Stimulated activated CD8-positive, alpha-beta memory T cell treated with anti-CD3 and anti-CD28 coated beads, Interleukin-15, amount 100 ng/mL, for 48 hours (primary cell): Measurements from ENCODE around the gene COX14.
A peak's percentile ranks its signal among the peaks of the same experiment; 100 is the strongest.
"Not testable (repeated sequence)": the region's sequence is repeated elsewhere in the genome, so short reads cannot be mapped to it uniquely, and the experiment has no call there.

Experiments
- DNase-seq, 2 donors: peaks; one replicate each; pipeline ENCODE4 v3.0.0-alpha.2; 2020; ENCODE audit warnings: low read depth in 2 of 2

Gene COX14

DNA sequence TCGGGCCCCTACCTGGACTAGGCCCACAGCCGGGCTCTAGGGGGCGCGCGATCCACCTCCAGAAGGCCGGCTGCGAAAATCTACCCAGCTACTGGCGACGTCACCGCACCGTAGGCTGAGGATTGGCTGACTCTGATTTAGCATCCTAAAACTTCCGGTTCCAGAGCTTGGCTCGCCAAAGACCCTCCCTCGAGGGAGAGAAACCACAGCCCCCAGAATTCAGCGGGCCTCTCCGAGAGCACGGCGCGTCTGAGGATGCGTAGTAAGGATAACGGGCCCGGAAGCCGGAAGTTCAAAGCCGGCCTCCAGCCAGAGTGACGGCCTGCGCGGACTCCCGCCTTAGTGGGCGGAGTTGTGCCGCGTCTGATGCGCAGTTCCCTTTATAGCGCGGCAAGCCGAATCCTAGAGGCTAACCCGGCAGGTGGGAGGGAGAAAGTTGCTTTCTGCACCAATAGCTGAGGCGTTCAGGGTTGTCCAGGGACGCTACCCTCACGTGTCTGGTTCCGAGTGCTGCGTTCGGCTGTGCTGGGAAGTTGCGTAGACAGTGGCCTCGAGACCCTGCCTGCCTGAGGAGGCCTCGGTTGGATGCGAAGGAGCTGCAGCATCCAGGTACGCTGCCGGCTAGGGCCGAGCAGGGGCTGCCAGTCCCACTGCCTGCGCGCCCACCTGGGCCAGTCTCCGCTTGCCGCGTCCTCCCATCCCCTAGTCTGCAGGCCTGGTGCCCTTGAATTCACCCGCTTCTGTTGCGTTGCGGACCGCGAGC, at the start of gene COX14:
Gene COX14, plus strand, starts transcription at position 544 of the 763 bp plus-strand sequence. CDS start 7,808 bp downstream, outside the sequence.
- DNase-seq = peak; percentile 97 to 98

DNA sequence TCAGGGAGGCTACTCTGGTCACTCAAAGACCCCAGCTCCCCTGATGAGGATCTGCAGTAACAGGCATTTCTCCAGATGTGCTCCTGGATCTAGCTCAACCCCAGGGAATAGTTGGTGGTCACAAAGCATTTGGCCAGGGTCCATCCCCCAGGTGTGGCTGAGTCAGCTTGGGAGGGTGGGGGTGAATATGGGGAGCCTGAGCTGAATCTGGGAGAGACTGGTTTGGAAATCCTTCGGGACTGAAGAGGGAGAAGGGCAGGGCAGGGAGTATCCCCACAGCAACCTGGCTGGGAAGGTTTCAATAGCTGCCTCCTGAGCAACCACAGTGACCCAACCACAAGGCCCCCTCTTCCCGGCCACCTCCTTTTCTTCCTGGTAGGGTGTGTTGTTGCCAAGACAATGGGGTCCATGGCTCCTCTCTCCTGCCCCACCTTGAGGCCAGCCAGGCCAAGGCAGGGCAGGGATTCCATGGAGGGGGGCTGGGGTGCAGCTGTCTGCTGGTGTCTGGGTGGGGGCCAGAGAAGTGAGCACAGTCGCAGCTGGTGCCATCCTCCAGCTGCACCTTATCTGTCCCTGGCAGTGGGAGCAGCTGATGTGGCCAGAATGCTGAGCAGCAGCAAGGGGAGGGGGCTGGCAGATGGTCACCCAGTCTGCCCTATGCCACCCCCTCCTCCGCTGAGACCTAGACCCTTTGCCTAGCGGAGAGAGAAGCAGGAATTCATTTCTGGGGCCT, 49.1 kb upstream of the COX14 start:
- DNase-seq = no peak

DNA sequence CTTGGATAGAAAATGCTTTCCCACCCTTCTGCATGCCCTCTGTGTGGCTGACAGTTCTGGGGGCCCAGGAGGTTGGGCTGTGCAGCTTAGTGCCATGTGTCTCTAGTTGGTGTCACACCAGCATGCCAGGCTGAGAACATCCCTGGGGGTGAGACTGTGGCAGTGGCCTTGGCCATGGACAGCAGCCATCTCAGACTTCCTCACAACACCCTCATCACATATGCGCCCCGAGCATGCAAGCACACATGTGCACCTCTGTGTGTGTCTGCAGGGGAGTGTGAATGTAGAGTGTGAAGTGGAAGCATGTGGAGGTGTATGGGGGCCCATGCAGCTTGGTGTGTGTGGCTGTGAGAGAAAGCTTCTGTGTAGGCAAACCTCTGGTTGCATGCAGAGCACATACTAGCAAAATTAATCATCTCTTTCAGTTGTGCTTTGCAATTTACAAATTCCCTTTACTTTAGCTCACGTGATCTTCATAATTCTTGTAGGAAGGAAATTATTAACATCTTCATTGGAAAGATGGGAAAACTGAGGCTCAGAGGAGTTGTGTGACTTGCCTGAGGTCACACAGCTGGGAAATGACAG, 46.2 kb upstream of the COX14 start:
- DNase-seq = no peak

DNA sequence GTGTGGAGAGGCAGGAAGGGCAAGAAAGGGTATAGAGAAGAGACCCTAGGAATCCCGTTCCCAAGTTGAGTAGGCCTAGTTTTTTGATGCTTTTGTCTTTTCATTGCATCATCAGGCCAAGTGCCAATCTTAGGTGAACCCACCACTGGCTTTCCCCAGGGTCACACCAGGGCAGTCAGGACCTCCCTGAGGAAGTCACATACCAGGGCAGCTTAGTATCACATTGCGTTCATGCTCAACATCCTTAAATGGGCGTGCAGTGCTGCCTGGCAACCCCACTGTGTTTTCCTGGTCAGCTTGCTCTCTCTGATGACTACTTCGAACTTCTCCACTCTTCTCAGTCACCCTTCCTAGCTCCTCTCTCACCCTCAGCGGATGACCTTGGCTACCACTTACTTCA, 45.6 kb upstream of the COX14 start:
- no peak for DNase-seq

DNA sequence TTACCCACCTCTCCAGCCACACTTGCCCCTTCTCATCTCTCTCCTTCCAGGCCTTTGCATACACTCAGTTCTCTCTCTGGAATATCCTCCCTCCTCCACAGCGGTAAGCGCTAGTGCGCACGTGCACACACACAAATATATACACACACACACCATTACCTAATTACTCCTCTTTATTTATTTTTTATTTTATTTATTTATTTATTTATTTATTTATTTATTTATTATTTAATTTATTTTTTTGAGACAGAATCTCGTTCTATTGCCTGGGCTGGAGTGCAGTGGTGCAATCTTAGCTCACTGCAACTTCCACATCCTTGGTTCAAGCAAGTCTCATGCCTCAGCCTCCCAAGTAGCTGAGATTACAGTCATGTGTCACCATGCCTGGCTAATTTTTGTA, 43.0 kb upstream of the COX14 start:
- DNase-seq = no peak

DNA sequence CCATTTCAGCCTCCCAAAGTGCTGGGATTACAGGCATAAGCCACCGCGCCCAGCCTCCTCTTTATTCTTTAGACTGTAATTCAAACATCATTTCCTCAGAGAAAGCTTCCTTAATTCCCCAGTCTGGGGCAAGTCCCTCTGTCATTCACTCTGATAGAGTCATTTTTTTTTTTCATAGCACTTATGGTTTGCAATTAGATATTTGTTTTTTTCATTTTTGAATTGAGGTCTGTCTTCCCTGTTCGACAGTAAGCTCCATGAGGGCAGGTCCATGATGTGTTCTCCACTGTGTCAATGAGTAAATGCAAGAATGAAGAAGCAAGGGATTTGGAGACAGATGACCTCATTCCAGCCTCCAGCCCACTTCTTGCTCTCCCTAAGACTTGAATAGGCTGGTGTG, 42.5 kb upstream of the COX14 start:
- DNase-seq = no peak

DNA sequence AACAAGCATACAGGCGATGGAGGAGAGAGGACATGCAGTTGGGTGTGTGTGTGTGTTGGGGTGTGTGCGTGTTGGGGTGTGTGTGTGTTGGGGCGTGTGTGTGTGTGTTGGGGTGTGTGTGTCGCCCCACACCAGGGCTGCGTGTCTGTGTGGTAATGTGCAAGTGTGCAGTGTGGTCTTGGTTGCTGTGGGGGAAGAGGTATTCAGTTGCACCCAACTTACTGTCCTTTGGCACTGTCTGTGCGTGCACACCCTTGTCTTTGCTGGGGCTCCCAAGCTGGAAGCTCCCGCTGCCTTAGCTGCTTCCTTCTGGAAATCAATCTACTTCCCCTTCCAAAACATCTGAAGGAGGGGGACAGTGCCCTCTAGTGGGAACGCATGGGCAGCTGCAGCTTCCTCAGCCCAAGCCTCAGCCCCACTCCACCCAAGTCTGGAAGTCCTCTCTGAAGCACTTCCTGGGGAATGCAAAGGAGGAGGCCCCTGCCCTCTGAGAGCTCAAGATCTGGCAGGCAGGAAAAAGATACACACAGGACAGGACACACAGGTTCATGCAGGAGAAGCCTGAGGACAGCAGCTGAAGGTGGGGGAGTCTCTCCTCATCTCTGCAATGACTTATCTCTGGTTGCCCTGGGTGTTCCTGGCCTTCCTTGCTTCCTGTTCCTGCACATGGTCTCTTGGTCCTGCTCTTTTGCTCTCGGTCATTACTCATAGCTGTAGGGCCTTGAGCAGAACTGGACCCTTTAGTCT, 41.5 kb upstream of the COX14 start:
- DNase-seq = peak in 1 of 2 donors; percentile 37

DNA sequence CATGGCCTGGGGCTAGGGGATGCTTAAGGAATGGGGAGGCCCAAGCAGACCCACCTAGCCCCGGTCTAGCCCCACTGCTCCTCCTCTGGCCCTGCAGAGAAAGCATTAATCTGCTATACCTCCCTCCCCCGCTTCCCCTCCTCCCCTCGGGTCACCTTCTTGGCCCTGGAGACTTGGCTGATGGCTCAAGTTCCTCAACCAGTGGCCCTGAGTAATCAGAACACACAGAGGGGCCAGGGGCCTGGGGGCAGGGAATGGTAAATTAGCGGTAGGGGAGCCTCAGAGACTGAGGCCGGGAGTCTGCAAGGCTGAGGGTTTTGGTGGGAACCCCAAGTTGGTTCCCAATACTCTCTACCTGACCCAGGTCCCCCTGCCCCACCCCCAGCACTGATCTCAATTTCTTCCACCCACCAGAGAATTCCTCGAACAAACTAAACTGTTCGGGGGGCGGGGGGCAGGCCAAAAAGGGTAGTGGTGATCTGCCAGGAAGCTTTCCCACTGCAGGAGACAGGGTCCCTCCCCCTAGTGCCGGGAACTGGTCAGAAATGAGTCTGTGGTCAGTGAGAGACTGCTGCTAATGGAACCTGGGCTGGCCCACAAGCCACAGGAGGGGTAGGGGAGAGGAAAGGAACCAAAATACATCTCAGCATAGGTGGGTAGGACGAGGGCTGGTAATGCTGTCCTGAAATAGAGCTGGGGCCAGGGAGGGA, 39.7 kb upstream of the COX14 start:
- DNase-seq = no peak

DNA sequence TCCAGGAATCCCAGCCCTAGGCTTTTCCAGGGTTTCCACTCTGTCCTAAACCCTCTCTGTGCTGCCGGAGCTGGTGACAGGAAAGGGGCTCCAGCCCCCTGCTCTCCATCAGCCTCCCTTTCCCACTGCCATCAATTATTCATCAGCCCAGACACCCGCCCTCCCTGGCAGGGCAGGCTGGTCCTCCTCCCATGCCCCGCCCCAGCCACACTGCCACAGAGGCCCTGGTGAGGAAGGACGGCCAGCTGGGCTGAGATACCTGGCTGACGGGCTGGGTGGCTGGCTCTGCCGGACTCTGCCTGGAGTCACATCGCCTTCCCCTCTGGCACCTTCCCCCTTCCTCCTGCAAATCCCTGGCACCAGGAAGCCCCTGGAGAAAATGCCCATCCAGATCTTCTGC, 38.8 kb upstream of the COX14 start:
- DNase-seq = no peak

DNA sequence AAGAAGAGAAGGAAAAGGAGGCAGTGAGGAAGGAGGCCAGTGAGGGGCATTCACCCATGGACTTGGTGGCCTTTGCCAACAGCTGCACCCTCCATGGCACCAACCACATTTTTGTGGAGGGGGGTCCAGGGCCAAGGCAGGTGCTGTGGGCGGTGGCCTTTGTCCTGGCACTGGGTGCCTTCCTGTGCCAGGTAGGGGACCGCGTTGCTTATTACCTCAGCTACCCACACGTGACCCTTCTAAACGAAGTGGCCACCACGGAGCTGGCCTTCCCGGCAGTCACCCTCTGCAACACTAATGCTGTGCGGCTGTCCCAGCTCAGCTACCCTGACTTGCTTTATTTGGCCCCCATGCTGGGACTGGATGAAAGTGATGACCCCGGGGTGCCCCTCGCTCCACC, 38.3 kb upstream of the COX14 start:
- no peak for DNase-seq

DNA sequence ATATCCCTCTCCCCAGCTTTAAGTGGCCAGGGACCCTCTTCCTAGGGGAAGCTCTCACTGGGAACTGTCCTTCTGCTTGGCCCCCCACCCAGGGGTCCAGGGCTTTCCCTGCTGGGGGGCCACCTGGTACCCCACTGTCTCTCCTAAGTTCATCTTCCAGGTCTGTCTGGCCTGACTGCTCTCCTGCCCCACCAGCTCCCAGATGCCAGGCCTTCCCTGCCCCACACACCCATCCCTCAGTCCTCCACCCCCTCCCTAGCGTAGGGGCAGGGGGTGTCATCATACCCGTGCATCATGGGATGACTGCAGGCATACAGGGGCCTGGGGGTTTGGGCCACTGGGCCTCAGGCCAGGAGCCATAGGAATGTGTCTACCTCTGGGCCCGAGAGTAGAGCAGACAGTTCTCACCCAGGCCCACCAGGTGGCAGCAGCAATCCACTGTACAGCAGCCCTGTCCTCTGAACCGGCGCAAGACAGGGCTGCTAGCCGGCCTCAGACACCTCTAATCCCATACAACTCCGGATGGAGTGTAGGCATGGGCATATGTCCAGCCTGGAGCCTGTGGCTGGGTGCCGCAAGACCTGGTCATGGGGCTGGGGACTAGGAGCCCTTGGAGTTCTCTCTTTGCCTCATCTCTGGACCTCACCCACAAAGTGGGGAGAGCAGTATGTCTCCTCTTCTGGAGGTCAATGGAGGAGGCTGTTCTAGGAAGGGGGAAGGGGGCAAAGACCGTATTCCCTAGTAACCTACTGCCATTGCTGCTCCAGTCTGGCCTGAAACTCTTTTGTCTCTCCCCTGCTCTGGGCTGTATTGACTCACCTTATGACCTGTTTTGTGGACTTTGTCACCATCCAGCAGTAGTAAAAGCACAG, 36.9 kb upstream of the COX14 start:
- peak; percentile 48 to 59 for DNase-seq

DNA sequence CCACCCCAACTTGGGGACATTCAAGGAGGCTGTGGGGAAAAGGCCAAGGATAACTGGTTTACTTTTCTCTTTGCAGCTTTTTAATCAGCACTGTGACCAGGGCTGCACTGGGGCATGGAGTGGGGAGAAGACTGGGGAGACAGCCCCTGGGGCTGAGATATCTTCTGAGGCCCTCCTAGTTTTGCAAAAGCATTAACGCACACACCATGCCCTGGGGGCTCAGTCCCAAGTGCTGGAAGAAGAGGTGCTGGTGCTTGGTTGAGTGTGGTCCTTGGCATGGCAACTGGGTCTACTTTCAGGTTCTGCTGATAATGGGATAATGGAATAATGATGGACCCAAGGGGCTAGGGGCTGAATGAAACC, 36.2 kb upstream of the COX14 start:
- no peak for DNase-seq

DNA sequence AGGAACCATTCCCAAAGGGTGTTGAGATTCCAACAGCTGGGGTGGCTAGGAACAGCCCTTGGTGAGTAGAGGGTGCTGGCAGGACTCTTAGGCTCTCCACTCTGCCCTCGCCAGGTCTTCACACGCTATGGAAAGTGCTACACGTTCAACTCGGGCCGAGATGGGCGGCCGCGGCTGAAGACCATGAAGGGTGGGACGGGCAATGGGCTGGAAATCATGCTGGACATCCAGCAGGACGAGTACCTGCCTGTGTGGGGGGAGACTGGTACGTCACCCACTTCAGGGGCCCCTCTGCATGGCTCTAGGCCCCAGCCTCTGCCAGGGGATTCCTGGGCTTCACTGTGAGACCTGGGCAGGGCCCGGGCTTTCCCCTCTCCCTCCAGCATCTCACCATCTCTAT, 34.9 kb upstream of the COX14 start:
- DNase-seq = no peak

DNA sequence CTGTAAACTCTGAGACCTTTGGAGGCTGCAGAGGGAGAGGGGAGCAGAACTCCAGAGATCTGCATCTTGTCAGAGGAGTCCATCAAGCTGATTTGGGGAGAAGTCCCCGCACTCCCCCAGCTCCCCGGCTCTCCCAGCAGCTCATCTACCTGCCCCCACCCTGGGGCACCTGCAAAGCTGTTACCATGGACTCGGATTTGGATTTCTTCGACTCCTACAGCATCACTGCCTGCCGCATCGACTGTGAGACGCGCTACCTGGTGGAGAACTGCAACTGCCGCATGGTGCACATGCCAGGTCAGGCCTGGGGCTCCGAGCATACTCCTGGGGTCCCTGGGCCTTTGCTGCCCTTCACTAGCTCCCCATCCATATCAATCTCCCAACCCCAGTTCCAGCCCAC, 33.8 kb upstream of the COX14 start:
- DNase-seq = no peak

DNA sequence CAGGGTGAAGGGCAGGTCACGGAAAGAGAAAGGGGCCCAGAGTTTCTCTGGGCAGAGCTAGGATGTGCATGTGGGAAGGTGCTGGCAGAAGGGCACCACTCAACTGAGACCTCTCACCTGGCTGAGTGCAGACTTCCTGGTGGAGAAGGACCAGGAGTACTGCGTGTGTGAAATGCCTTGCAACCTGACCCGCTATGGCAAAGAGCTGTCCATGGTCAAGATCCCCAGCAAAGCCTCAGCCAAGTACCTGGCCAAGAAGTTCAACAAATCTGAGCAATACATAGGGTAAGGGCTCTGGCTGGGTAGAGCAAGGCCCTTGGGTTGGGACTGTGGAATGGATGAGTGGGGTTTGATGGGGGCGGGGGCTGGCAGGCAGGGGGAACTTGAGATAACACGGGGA, 32.3 kb upstream of the COX14 start:
- no peak for DNase-seq

DNA sequence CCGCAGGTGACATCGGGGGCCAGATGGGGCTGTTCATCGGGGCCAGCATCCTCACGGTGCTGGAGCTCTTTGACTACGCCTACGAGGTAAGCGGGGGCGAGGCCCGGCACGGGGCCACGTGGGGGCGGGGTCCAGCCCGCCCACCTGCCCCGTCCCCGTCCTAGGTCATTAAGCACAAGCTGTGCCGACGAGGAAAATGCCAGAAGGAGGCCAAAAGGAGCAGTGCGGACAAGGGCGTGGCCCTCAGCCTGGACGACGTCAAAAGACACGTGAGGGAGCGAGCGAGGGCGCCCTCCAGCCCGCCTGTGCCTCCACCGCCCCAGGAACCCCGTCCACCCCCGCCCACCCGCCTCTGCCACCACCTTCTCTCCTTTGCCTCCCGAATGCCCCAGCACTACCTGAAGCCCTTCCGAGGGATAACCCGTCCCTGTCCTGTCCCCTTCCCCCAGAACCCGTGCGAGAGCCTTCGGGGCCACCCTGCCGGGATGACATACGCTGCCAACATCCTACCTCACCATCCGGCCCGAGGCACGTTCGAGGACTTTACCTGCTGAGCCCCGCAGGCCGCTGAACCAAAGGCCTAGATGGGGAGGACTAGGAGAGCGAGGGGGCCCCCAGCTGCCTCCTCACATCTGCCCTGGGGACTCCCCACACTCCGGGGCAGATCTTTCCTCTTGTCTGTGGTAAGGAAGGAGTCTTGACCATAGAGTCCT, 30.8 kb upstream of the COX14 start:
- no peak for DNase-seq

DNA sequence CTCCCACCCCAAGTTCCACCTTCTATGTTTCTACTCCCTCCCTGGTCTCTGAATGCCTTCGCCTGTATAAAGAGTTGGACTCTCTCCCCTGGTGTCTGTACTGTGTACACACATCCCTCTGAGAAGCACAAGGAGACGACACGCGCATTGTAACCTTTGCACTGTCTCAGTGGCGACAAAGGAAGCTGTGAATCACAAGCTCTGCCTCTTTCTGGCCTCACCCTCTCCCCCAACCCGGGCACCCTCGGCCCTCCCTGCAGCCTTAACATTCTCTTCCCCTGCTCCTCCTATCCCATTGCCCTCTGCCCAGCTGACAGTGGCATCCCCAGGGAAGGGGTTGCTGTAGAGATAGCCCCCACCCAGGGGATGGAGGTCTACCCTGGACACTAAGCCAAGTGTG, 29.4 kb upstream of the COX14 start:
- DNase-seq = no peak

DNA sequence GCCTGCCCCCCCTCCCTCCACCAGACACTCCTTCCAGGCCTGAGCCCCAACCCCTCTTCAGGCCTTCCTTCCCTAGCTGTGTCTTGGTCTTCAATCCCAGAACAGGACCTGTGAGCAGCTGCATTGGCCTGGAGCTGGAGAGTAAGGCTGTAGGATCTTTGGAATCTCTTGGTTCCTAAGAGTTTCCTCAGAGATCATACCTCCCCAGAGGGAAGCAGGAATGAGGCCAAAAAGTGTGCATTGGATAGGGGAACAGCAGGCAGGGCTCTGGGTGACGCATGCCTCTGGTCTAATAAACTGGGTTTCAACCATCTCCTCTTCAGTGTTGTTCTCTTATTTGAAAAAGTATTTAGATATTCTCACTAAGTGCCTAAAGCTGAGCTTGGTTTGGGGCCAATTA, 28.7 kb upstream of the COX14 start:
- no peak for DNase-seq

DNA sequence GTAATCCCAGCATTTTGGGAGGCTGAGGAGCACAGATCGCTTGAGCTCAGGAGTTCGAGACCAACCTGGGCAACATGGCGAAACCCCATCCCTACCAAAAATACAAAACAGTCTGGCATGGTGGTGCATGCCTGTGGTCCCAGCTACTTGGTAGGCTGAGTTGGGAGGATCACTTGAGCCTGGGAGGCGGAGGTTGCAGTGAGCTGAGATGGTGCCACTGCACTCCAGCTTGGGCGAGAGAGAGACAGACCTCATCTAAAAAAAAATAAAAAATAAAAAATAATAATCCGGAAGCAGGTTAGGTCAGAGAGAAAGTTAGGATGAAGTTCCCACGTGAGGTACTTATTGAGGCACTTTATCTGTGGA, 27.6 kb upstream of the COX14 start:
- not testable (repeated sequence) for DNase-seq
